Right lobe of liver (tissue), 6 donors: ENCODE measurements around the gene ADGRG3. TPM values are rescaled to one million over a fixed set of nuclear protein-coding genes. Genes with fewer than 3 reads are reported as not detected.

Experiments used
- ATAC-seq, 4 donors: fragments of 200-7000 bp; cut with Tn5 transposase; one replicate each; pipeline ENCODE4 v1.9.1; 2020; ENCODE audit warnings: mild to moderate bottlenecking in 4 of 4, moderate library complexity in 4 of 4
- DNase-seq, 3 donors: peaks; one replicate each; pipeline ENCODE4 v3.0.0-alpha.2; 2020
- H3K27ac ChIP-seq, 3 donors: fragments of 200-600 bp; one replicate each; pipeline ENCODE4 v1.8.0; 2022
- H3K27me3 ChIP-seq, 2 donors: fragments of 200-600 bp; one replicate each; pipeline ENCODE4 v1.8.0; 2022
- H3K36me3 ChIP-seq, 4 donors: fragments of 200-600 bp; sonication (generic) in 1 of 4; one replicate each; pipeline versions ENCODE4 v1.5.1 to v1.8.0; 2017 to 2022; ENCODE audit warnings: control low read depth in 1 of 4
- H3K4me1 ChIP-seq, 4 donors: fragments of 200-600 bp; sonication (generic) in 1 of 4; one replicate each; pipeline versions ENCODE4 v1.5.1 to v1.8.0; 2017 to 2022; ENCODE audit warnings: control low read depth in 1 of 4
- H3K4me3 ChIP-seq, 3 donors: fragments of 200-600 bp; one replicate each; pipeline ENCODE4 v1.8.0; 2022
- H3K9me3 ChIP-seq, 4 donors: fragments of 200-600 bp; sonication (generic) in 1 of 4; one replicate each; pipeline versions ENCODE4 v1.5.1 to v1.8.0; 2017 to 2022; ENCODE audit warnings: control low read depth in 1 of 4
- CTCF ChIP-seq, 4 donors: fragments of 200-600 bp in 3 of 4; fragments of 450-650 bp in 1 of 4; IDR thresholded peaks; one replicate each; pipeline versions ENCODE4 v1.5.1 to v1.8.0; 2016 to 2022; ENCODE audit warnings: antibody characterized with exemption in 4 of 4, mild to moderate bottlenecking in 2 of 4
- POLR2A ChIP-seq: fragments of 450-650 bp; IDR thresholded peaks from one replicate; pipeline ENCODE4 v1.6.1; 2017; ENCODE audit warnings: antibody characterized with exemption, mild to moderate bottlenecking
- WGBS: methylation state at CpG from one replicate; pipeline ENCODE4 v1.1.6; 2018; ENCODE audit warnings: low coverage, low lambda C conversion rate; ENCODE audit not compliant: insufficient coverage; ENCODE audit errors: missing lambda C conversion rate; 5-methylcytosine and 5-hydroxymethylcytosine counted together
- intact Hi-C, 2 donors: fragments of 100-400 bp; cut with DNase I; formaldehyde crosslinking; loops; one replicate each; pipeline versions ENCODE4 v1.11.2 to v1.14.1; 2022
- total RNA-seq, 6 experiments: library from RNA; depleted of rRNA in 2 of 6; stranded (reverse); fragments of >200 nt in 2 of 6; fragmentation: NEBNext Ultra II Directional in 3 of 6; extraction: Animal tissue kit (Norgen Biotek cat#: 25700) in 3 of 6; gene quantifications; one replicate each; pipeline versions ENCODE4 v1.1.0 to v1.2.4, GENCODE V29; 2016 to 2023
- donor health status: DM: no; HTN: yes; CAD: no.
- donor health status: DM: no; HTN: no; CAD: no.
- donor health status: DM: no; HTN: no; CAD: no.
- donor health status: DM: no; HTN: yes; CAD: no.
- donor health status: DM: no; HTN: yes; CAD: no.

Gene ADGRG3
- total RNA-seq, 6 experiments from 2014 or later = 0.37 to 1.6 (median 0.83) TPM

DNA sequence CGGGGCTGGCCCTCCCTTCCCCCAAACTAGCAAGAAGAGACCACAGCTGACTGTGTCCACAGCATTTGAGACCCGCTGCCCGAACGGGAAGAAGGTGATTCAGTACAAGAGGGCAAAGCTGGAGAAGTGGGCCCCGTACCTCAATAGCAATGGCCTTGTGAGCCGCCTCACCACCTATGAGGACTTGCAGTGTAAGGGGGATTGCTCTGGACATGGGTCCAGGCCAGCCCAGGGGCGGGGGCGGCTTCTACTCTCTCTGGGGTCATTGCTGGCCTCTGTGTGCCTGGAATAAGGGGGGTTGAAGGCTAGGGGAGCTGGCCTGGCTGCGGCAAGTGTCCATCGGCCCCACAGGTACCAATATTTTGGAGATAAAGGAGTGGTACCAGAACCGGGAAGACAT lies 54.5 kb downstream of the ADGRG3 start:
- Histone ChIP-seq H3K36me3 (no peaks in the 10 kb centered on the region), H3K27ac (no peak overlapping the region), H3K27me3 (no peaks in the 10 kb centered on the region), H3K9me3 (no peaks in the 10 kb centered on the region), H3K4me3 (no peak overlapping the region), H3K4me1 (no peaks in the 10 kb centered on the region)
- intact Hi-C loops = loop anchor here (5.0 kb wide), 3 partner anchors 70 to 145 kb away; no protein-coding TSS in a partner anchor
- DNase-seq (no peak), ATAC-seq (no peak)
- TF ChIP-seq CTCF (IDR thresholded peaks at IDR 0.05) = no peak
- no peak for TF ChIP-seq POLR2A
- 55% methylated on average over 6 of the region's 11 CpGs for WGBS

- 39% methylated on average over 5 of the region's 7 CpGs for WGBS
- peak in 2 of 4 donors; percentile 17 to 26 for ATAC-seq
- H3K27me3 ChIP-seq = no peaks in the 10 kb centered on the region
Observed at GRCh38 chr16:57723170-57723569, 55.1 kb downstream of the ADGRG3 start.

GRCh38 chr16:57724531-57724930 lies 56.4 kb downstream of the ADGRG3 start:
- no peak for ATAC-seq
- intact Hi-C loops = loop anchor here (5.0 kb wide), 3 partner anchors 72 to 147 kb away; no protein-coding TSS in a partner anchor
- no peak for DNase-seq
- no peak overlapping the region for H3K4me3 ChIP-seq
- no peaks in the 10 kb centered on the region for H3K9me3 ChIP-seq
- TF ChIP-seq POLR2A = no peak
- no peak for TF ChIP-seq CTCF (IDR thresholded peaks at IDR 0.05)
- H3K36me3 ChIP-seq = no peaks in the 10 kb centered on the region
- H3K27me3 ChIP-seq = no peaks in the 10 kb centered on the region
- 90% methylated on average over 7 of the region's 15 CpGs for WGBS
- H3K27ac ChIP-seq = no peak overlapping the region
- no peaks in the 10 kb centered on the region for H3K4me1 ChIP-seq

More at GRCh38 chr16:57723170-57723569, 55.1 kb downstream of the ADGRG3 start:
- intact Hi-C loops = loop anchor here (5.0 kb wide), 3 partner anchors 71 to 146 kb away; no protein-coding TSS in a partner anchor
- Histone ChIP-seq H3K36me3 (no peaks in the 10 kb centered on the region), H3K9me3 (no peaks in the 10 kb centered on the region), H3K4me1 (no peaks in the 10 kb centered on the region), H3K4me3 (no peak overlapping the region), H3K27ac (no peak overlapping the region)
- no peak for DNase-seq
- no peak for TF ChIP-seq POLR2A
- TF ChIP-seq CTCF (IDR thresholded peaks at IDR 0.05) = peak in 3 of 4 donors; percentile 17 to 37 (median 19)

- Histone ChIP-seq H3K27me3 (no peaks in the 10 kb centered on the region), H3K4me3 (no peak overlapping the region), H3K27ac (no peak overlapping the region), H3K4me1 (no peaks in the 10 kb centered on the region), H3K36me3 (no peaks in the 10 kb centered on the region), H3K9me3 (no peaks in the 10 kb centered on the region)
- ATAC-seq (no peak), DNase-seq (no peak)
- 76% methylated on average over 5 of the region's 5 CpGs for WGBS
- TF ChIP-seq CTCF (IDR thresholded peaks at IDR 0.05) (no peak), POLR2A (no peak)
- intact Hi-C loops = loop anchor here in 1 of 2 donors (5.0 kb wide), 1 partner anchor 73 kb away; no protein-coding TSS in a partner anchor
Observed at GRCh38 chr16:57725151-57725550, 57.0 kb downstream of the ADGRG3 start.
